Measurements from ENCODE around the gene RMND5B. TPM values are rescaled to one million over a fixed set of nuclear protein-coding genes. Genes with fewer than 3 reads are reported as not detected.

Gene RMND5B
- polyA plus RNA-seq, 1 donor from 2014 or later, result 37.3 TPM

DNA sequence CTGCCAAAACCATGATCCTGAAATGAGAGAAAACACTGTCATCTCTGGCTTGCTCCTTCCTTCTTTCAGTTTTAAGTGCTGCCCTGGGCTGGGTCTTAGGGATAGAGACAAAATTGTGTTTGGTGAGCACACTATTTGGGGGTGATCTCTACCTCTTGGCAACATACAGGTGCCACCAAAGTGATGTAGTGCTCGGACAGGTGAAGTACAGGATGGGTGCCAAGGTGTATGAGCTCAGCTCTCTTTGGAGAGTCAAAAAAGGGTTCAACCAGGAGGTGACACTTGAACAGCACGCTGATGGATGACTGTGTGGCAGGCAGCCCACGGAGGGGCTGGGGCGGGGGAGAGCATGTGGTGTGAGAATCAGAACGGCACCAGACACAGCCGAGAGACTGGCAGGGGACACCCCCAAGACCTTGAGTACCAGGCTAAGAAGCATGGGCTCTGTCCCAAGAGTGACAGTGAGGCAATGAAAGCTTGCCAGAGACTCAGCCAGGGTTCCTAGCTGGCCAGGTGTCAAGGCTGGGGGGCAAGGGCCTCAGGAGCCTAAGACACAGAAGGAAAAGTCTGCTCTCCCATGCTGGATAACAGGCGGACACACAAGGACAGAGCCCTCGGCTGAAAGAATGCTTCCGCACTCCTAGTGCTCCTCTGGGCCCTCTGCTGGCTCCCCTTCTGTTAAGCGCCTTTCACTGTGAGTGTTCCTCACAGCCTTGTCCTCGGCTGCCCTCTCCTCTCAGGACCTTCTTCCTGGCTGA lies 20.3 kb downstream of the RMND5B start:
- Histone ChIP-seq H3K9me2 (ENCODE audit: insufficient read depth, low read length) (no peaks in the 10 kb centered on the region), H4K20me1 (ENCODE audit: insufficient read depth) (no peaks in the 10 kb centered on the region), H3K27ac (ENCODE audit: low read length) (no peak overlapping the region), H3K4me2 (ENCODE audit: low read length) (no peak overlapping the region), H3K9me3 (ENCODE audit: low read length) (no peaks in the 10 kb centered on the region), H3K9ac (ENCODE audit: low read length) (no peak overlapping the region), H3K79me2 (replicated peaks; ENCODE audit: insufficient read depth, low read length) (peaks cover 5% of the 10 kb centered on the region), H3F3A (ENCODE audit: insufficient read depth, low read length, poor library complexity, severe bottlenecking) (no peaks in the 10 kb centered on the region), H3K27me3 (ENCODE audit: insufficient read depth, low read depth, low read length) (no peaks in the 10 kb centered on the region), H2AFZ (ENCODE audit: low read depth, low read length) (no peak overlapping the region), H3K36me3 (ENCODE audit: insufficient read depth, low read length) (no peaks in the 10 kb centered on the region), H3K4me3 (ENCODE audit: low read length) (no peak overlapping the region)
- TF ChIP-seq SMC3 (conservative IDR thresholded peaks at IDR 0.05; ENCODE audit: poor library complexity) (no peak), POLR2AphosphoS5 (IDR thresholded peaks at IDR 0.05) (no peak), EZH2 (IDR thresholded peaks at IDR 0.05; ENCODE audit: borderline replicate concordance, insufficient read depth, low read length, poor library complexity, severe bottlenecking) (no peak), CTCF (IDR thresholded peaks at IDR 0.05; ENCODE audit: poor library complexity, severe bottlenecking) (no peak), RAD21 (conservative IDR thresholded peaks at IDR 0.05) (no peak), MXI1 (conservative IDR thresholded peaks at IDR 0.05; ENCODE audit: poor library complexity, severe bottlenecking) (no peak), TAF1 (IDR thresholded peaks at IDR 0.05; ENCODE audit: low read depth) (no peak), EP300 (conservative IDR thresholded peaks at IDR 0.05; ENCODE audit: poor library complexity, severe bottlenecking) (no peak)
- TF ChIP-seq, protein P1, sequence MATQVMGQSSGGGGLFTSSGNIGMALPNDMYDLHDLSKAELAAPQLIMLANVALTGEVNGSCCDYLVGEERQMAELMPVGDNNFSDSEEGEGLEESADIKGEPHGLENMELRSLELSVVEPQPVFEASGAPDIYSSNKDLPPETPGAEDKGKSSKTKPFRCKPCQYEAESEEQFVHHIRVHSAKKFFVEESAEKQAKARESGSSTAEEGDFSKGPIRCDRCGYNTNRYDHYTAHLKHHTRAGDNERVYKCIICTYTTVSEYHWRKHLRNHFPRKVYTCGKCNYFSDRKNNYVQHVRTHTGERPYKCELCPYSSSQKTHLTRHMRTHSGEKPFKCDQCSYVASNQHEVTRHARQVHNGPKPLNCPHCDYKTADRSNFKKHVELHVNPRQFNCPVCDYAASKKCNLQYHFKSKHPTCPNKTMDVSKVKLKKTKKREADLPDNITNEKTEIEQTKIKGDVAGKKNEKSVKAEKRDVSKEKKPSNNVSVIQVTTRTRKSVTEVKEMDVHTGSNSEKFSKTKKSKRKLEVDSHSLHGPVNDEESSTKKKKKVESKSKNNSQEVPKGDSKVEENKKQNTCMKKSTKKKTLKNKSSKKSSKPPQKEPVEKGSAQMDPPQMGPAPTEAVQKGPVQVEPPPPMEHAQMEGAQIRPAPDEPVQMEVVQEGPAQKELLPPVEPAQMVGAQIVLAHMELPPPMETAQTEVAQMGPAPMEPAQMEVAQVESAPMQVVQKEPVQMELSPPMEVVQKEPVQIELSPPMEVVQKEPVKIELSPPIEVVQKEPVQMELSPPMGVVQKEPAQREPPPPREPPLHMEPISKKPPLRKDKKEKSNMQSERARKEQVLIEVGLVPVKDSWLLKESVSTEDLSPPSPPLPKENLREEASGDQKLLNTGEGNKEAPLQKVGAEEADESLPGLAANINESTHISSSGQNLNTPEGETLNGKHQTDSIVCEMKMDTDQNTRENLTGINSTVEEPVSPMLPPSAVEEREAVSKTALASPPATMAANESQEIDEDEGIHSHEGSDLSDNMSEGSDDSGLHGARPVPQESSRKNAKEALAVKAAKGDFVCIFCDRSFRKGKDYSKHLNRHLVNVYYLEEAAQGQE (IDR thresholded peaks at IDR 0.05; ENCODE audit: borderline replicate concordance), result no peak

GRCh38 chr5:178152491-178153444 lies 22.0 kb downstream of the RMND5B start:
- Histone ChIP-seq H3K9ac (ENCODE audit: low read length) (peak overlapping the region; percentile 65), H3K4me3 (ENCODE audit: low read length) (peak overlapping the region; percentile 74), H3K79me2 (replicated peaks; ENCODE audit: insufficient read depth, low read length) (peaks cover 5% of the 10 kb centered on the region), H3K4me2 (ENCODE audit: low read length) (peak overlapping the region; percentile 98), H3F3A (ENCODE audit: insufficient read depth, low read length, poor library complexity, severe bottlenecking) (no peaks in the 10 kb centered on the region), H3K27ac (ENCODE audit: low read length) (no peak overlapping the region), H2AFZ (ENCODE audit: low read depth, low read length) (no peak overlapping the region), H3K9me2 (ENCODE audit: insufficient read depth, low read length) (no peaks in the 10 kb centered on the region), H4K20me1 (ENCODE audit: insufficient read depth) (no peaks in the 10 kb centered on the region), H3K27me3 (ENCODE audit: insufficient read depth, low read depth, low read length) (no peaks in the 10 kb centered on the region), H3K36me3 (ENCODE audit: insufficient read depth, low read length) (no peaks in the 10 kb centered on the region), H3K9me3 (ENCODE audit: low read length) (no peaks in the 10 kb centered on the region)
- TF ChIP-seq MXI1 (conservative IDR thresholded peaks at IDR 0.05; ENCODE audit: poor library complexity, severe bottlenecking), result no peak
- no peak for TF ChIP-seq EP300 (conservative IDR thresholded peaks at IDR 0.05; ENCODE audit: poor library complexity, severe bottlenecking)
- TF ChIP-seq TAF1 (IDR thresholded peaks at IDR 0.05; ENCODE audit: low read depth), result no peak
- no peak for TF ChIP-seq EZH2 (IDR thresholded peaks at IDR 0.05; ENCODE audit: borderline replicate concordance, insufficient read depth, low read length, poor library complexity, severe bottlenecking)

Data from neural cell (in vitro differentiated cells).